Activated CD8-positive, alpha-beta memory T cell treated with anti-CD3 and anti-CD28 coated beads, Interleukin-2, amount 50 U/mL, for 4 hours (primary cell): ENCODE data around the gene SPATA17.

Source experiments
- DNase-seq: peaks from one replicate; pipeline ENCODE4 v3.0.0-alpha.2; 2020

The SPATA17 gene

DNA sequence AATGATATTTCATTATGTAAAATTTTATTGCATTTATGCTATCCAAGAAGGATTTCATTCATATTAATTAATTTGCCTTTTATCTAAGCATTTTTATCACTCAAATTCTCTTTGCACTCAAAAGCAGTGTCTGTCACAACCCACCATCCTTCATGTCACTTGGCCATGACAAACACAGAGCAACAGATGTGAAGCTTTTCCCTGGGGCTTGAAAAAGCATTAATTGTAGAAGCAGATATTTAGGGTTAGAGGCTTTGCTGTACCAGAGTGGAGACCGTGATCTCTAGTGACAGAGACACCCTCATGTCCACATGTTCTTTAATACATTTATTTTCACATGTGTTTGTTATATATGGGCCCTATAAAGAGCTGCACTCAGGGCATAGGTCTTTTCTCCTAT lies 230.5 kb downstream of the SPATA17 start:
- DNase-seq, result no peak

- no peak for DNase-seq
These were observed 236.4 kb downstream of the SPATA17 start for GRCh38 chr1:217867446-217867995.

GRCh38 chr1:217871955-217872354 lies 240.8 kb downstream of the SPATA17 start:
- no peak for DNase-seq

- no peak for DNase-seq
These were observed 244.1 kb downstream of the SPATA17 start for GRCh38 chr1:217875229-217875628.

GRCh38 chr1:217876401-217876800 lies 245.3 kb downstream of the SPATA17 start:
- DNase-seq, result no peak

DNA sequence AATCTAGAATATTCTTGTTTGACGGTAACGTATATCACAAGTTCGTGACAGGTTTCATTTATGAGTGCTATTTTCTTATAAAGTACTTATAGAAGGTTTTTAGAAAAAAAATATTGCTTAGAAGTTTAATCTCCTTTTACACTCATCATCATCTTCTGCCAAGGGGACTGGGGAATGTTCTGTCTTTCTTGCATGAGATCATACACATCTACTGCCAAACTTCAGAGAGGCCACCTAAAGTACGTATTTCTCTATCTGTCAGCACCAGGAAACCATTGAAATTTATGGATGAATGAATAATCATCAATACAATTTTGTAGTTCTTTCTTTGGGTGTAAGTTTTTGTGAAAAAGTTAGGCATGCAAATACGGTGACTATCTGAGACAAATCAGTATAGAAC lies 245.8 kb downstream of the SPATA17 start:
- DNase-seq, result no peak

DNA sequence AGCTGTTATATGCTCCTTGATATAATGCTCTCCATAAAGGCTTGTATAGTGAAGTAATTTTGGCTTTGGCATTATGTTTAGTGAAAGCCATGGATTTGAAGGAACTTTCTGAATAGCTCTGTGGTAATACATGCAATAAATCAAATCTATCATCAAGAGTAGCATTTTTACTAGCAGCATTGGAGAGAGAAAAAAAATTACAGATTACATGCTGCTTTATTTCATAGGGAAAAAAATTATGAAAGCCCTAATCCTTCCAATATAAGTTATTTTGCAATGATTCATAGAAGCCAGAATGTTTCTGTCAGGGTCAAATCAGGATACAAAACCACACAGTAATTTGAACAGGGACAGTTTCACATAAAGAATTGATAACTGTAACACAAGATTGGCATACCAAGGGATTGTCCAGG lies 250.0 kb downstream of the SPATA17 start:
- no peak for DNase-seq

DNA sequence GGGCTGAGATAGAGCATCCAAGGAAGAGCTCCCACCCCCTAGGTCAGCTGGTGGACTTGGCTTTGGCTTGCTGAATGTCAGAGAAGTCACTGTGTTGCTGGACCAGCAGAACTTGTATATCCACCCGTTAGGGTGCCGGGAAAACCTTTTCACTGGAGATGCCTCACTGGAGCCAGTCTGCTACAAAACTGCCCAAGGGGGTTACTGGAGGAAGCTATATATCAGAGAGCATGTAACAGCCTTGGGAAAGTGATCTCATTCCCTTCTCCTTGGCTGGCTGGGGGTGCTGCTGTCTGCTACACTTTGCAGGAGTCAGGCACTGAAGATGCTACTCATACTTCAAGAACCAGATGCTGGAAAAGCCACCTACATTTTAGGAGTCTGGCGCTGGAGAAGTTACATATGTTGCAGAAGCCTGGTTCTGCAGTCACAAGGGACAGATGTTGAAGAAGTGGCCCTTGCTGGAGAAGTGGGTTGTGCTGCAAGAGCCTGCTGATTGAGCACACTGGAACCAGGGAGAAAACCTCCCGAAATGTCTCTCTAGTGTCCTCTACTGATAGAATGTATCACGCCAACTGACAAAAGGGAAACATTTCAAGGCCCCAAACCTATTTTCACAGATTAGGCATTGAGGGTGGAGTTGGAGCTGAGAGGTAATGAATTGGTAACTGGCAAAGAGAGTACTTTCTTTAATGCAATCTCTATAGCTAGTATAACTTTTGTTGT lies 250.6 kb downstream of the SPATA17 start:
- DNase-seq, result no peak

DNA sequence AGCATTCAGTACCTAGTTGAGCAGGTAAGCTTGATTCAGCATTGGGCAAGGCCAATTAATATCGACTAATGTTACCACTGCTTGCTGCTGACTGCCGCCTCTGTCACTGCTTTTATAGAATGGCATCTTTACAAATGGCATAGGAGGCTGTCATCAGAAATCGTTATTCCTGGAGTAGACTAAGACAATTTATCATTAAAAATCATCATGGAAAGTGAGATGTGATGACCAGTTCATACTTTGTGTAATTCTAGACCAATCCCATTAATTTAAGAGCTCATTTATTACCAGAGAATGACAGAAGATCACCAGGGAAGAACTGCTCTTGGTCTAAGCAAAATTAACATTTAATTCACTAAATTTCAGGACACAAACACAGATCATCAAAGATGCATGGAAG lies 254.0 kb downstream of the SPATA17 start:
- DNase-seq, result no peak

DNA sequence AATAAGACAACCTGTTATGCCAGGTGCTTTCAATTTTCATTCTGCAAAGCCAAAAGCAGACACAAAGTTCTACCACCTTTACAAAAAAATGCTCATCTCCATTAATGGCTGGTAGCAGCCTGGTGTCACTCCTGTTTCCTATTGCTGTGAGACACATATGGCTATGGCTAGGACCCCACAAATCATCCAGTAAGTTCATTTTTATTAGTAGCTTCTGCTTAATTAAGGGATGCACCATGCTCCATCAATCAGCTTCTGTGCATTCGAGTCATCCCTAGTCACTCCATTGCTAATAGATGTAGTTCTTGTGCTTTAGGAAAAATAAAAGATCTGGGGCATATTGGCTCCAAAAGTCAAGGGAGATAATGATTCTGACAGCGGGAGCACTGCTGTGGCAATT lies 257.2 kb downstream of the SPATA17 start:
- no peak for DNase-seq

DNA sequence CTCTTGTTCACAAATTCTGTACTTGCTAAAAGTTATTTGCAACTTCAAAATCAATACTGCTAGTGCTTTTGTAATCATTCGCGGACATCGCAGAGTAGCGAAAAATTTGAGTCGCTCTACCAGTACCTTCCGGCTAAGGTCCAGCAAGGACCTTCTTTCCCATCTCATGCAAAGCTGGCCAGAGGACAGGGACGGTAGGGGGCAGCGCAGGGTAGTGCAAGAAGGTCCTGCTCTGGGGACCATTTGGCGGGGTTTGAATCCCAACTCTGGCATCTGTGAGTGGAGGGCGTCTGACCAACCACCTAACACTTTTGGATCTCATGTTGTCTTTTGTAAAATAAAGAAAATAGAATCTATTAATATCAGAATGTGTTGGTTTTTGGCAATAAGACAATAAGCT lies 258.3 kb downstream of the SPATA17 start:
- no peak for DNase-seq

GRCh38 chr1:217891966-217892365 lies 260.8 kb downstream of the SPATA17 start:
- DNase-seq, result no peak

- DNase-seq, result no peak
These were observed 261.6 kb downstream of the SPATA17 start for GRCh38 chr1:217892750-217893149.

- no peak for DNase-seq
These were observed 264.7 kb downstream of the SPATA17 start for GRCh38 chr1:217895841-217896240.

DNA sequence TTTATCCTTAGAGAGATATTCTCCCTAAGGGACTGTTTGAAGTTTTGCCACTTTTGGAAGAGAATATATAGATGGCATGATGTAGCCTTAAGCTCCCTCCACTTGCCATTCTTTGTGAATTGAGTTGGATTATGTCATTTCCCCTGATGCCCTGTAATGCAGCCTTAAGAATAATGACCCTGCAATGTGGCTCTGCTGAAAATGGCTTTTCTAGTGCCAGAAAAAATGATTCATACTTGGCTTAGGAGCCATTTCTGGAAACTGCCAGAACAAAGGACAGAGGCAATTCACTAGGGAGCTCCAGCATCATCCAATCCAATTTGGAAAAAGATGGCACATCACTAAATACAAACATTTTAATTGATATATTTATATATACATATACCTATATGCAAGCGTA lies 265.3 kb downstream of the SPATA17 start:
- DNase-seq, result no peak

DNA sequence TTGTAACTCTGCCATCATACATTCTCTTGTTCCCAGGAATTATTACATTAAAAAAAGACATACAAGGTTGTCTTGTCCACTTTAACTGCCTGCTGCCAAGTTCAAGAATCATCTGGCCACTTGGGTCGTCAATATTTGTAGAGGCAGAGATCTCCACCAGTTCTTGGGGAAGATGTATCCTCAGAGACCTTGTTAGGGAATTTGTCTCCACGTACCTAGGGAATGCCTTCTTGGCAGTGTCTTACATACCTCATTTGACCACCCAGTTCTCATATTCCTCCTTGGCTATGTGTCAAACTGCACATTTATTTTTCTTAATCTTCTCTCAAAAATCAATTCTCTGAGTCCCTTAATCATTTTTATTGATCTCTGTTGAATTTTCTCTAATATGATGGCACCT lies 266.0 kb downstream of the SPATA17 start:
- DNase-seq, result no peak

- DNase-seq, result no peak
These were observed 268.5 kb downstream of the SPATA17 start for GRCh38 chr1:217899614-217900013.

DNA sequence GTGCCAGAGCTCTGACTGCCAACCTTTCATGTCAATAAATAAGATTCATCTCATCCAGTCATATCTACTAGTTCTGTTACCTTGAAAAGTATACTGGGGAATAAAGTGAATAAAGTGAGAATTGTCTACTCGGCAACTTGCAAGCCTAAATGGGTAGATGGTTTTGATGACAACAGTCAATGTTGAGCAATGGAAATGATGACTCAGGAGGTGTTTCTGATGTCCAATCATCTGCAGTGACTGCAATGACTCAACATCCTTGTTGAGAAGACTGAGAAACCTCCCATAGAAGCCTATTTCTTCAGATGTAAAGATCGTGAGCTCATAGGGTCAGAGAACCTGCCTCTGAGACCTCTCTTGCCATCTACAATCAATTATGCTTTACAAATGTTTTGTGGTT lies 276.4 kb downstream of the SPATA17 start:
- no peak for DNase-seq

GRCh38 chr1:217910203-217910602 lies 279.1 kb downstream of the SPATA17 start:
- DNase-seq, result no peak

DNA sequence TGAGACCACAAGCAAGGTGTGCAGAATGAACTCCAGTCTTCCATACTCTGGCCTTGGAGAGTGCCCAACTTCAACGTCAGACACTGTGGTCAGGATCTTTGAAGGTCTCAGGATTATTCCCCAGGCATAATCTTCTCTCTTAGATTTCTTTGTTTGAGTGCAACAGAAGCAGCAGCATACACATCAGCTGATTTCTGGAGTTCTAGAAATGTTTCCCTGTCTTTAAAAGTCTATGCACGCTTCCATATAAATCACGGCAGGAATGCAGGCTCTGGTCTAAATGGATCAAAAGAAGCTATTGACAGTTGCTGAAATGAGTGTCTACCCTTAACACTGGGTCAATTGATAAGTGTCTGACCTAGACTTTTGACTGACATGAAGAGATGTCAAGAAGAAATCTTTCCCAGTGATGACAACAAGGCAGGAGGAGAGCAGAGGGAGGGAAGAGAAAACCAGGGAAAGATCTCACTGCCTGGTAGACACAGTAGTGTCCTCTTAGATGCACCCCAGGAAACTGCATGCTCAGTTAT lies 279.7 kb downstream of the SPATA17 start:
- no peak for DNase-seq

GRCh38 chr1:217911908-217912307 lies 280.8 kb downstream of the SPATA17 start:
- DNase-seq, result no peak

DNA sequence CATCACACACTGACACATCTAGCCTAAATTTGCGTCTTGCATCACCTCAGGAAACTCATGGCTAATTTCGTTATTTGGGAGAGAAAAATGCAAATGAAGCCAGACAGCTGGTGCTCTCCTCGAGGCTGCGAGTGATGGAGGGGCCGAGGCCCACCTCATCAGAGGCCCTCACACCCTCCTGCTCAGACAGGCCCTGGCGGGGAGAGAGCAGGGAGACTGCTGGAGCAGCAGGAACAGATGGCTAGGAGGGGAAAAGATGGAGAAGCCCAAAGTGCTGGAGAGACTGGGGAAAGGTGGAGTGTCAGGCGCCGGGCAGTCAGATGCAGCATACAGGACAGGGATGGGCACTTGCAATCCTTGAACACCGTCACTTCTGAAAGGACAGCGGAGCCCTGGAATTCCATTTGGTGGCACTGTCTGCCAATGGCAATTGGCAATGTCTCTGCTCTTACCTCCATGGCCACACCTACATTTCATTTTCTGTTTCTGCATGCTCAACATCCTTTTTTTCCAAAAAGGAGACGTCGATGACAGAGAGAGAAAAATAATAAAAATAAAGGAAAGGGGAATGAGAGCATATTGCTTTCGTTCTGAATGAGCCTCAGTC lies 286.2 kb downstream of the SPATA17 start:
- no peak for DNase-seq

DNA sequence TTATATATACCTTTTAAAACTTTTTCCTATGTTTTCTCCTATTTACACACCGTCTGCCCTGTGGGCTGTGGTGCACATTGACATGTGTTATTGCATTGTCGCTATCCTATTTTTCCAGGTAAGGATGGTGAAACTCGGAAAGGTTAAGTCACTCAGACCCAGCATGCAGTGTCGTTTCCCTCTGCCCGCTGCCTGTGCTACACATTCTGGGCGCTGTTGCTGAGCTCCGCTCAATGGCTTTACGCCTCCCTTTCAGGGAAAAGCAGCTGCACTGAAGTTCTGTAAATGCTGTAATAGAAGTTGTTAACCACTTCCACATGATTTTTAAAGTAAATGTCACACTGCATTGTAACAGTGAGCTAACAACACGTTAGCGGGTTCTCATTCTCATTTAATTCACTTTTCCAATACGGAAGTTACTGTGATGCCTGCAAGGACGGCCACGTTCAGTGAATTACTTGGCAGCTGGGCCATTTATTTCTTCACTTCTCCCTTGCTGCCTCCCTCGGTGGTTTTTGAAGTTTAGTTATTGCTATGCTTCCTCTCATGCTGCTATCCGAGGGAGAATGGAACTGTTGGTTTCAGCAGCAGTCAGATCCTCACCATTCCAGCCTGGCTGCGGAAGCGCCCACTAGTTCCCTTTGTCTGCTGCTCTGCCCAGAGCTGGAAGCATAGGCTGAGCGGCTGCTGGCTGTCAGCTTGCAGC lies 288.7 kb downstream of the SPATA17 start:
- DNase-seq, result no peak
